GM12873 (cell line): Measurements from ENCODE around the gene DOCK2.

Experiments used
- CTCF ChIP-seq: IDR thresholded peaks from 2 replicates; pipeline ENCODE4 v1.5.1; 2012; ENCODE audit warnings: low read depth, mild to moderate bottlenecking, moderate library complexity, low read length, control low read depth; ENCODE audit not compliant: insufficient read depth; ENCODE audit errors: missing control alignments

The DOCK2 gene

GRCh38 chr5:169666365-169666764, 29.3 kb downstream of the DOCK2 start:
- no peak for TF ChIP-seq CTCF

GRCh38 chr5:169667896-169668674, 31.0 kb downstream of the DOCK2 start:
- TF ChIP-seq CTCF, result no peak

- no peak for TF ChIP-seq CTCF
Measured at GRCh38 chr5:169668732-169669131, 31.7 kb downstream of the DOCK2 start.

- no peak for TF ChIP-seq CTCF
Measured at GRCh38 chr5:169670769-169671525, 33.9 kb downstream of the DOCK2 start.

- TF ChIP-seq CTCF, result no peak
Measured at GRCh38 chr5:169682026-169682425, 45.0 kb downstream of the DOCK2 start.

GRCh38 chr5:169686137-169686536, 49.1 kb downstream of the DOCK2 start:
- TF ChIP-seq CTCF, result no peak

GRCh38 chr5:169688106-169688505, 51.0 kb downstream of the DOCK2 start:
- no peak for TF ChIP-seq CTCF
